OCI-LY7 (cell line): ENCODE data around the gene CRIM1. TPM values are rescaled to one million over a fixed set of nuclear protein-coding genes. Genes with fewer than 3 reads are reported as not detected.

ENCODE experiments used
- BruUV-seq: library from RNA; stranded (reverse); fragments of 400-500 nt; replicated peaks from 2 replicates; lab custom pipeline; 2021; lab: Mats Ljungman, UMichigan
- CTCF ChIA-PET: fragments of 300-600 bp; sonication (Branson Sonifier 250); formaldehyde crosslinking; loops from one replicate; lab custom pipeline; 2022; ENCODE audit warnings: antibody characterized with exemption; ENCODE audit not compliant: unreplicated experiment; lab: Charles Lee
- POLR2A ChIA-PET: fragments of 300-600 bp; sonication (Branson Sonifier 250); formaldehyde crosslinking; loops from one replicate; lab custom pipeline; 2022; ENCODE audit warnings: antibody characterized with exemption; lab: Charles Lee
- DNase-seq: peaks from one replicate; pipeline ENCODE4 v3.0.0-alpha.2; 2015; ENCODE audit warnings: low spot score
- H2AFZ ChIP-seq: fragments of 200-600 bp; sonication (generic), shearing (Covaris generic); 2 replicates; pipeline ENCODE4 v1.6.1; 2014; ENCODE audit warnings: mild to moderate bottlenecking, antibody characterized with exemption, low read length, moderate library complexity
- H3K27ac ChIP-seq: fragments of 200-600 bp; sonication (generic); 2 replicates; pipeline ENCODE4 v1.5.1; 2014; ENCODE audit warnings: mixed run types, low read depth, mild to moderate bottlenecking, moderate library complexity, low read length, inconsistent platforms; ENCODE audit not compliant: poor library complexity, severe bottlenecking
- H3K36me3 ChIP-seq: fragments of 200-600 bp; sonication (generic); 2 replicates; pipeline ENCODE4 v1.6.1; 2014; ENCODE audit warnings: mild to moderate bottlenecking, antibody characterized with exemption, low read length, moderate library complexity, mixed read lengths; ENCODE audit not compliant: insufficient read depth
- H3K4me1 ChIP-seq: fragments of 200-600 bp; sonication (generic); 2 replicates; pipeline ENCODE4 v1.5.1; 2014; ENCODE audit warnings: mild to moderate bottlenecking, low read length; ENCODE audit not compliant: insufficient read depth, poor library complexity, severe bottlenecking
- H3K4me2 ChIP-seq: fragments of 200-600 bp; sonication (generic); 2 replicates; pipeline ENCODE4 v1.6.1; 2014; ENCODE audit warnings: mild to moderate bottlenecking, low read length
- H3K4me3 ChIP-seq: fragments of 200-600 bp; sonication (generic); 2 replicates; pipeline ENCODE4 v1.5.1; 2014; ENCODE audit warnings: mild to moderate bottlenecking, low read depth, low read length; ENCODE audit not compliant: poor library complexity, severe bottlenecking
- H3K79me2 ChIP-seq: fragments of 200-600 bp; sonication (generic); 2 replicates; pipeline ENCODE4 v1.6.1; 2016; ENCODE audit warnings: low read depth, mild to moderate bottlenecking, low read length, moderate library complexity, mixed read lengths; ENCODE audit not compliant: insufficient read depth
- H3K9me2 ChIP-seq: fragments of 200-600 bp; sonication (generic); 2 replicates; pipeline ENCODE4 v1.6.1; 2016; ENCODE audit warnings: mild to moderate bottlenecking, low read length, mixed read lengths; ENCODE audit not compliant: insufficient read depth
- H3K9me3 ChIP-seq: fragments of 200-600 bp; sonication (generic); 2 replicates; pipeline ENCODE4 v1.6.1; 2014; ENCODE audit warnings: mild to moderate bottlenecking, mixed run types, low read length, mixed read lengths
- H4K20me1 ChIP-seq: fragments of 200-600 bp; sonication (generic); 2 replicates; pipeline ENCODE4 v1.6.1; 2014; ENCODE audit warnings: mild to moderate bottlenecking, antibody characterized with exemption, low read length, moderate library complexity, mixed read lengths; ENCODE audit not compliant: insufficient read depth
- CTCF ChIP-seq: fragments of 200-600 bp; sonication (generic); conservative IDR thresholded peaks from 2 replicates; pipeline ENCODE4 v1.5.1; 2014; ENCODE audit warnings: mild to moderate bottlenecking, antibody characterized with exemption, low read length, moderate library complexity, mixed read lengths
- EZH2phosphoT487 ChIP-seq: fragments of 200-600 bp; sonication (generic); IDR thresholded peaks from 2 replicates; pipeline ENCODE4 v1.6.1; 2018; ENCODE audit warnings: low read depth, borderline replicate concordance, mild to moderate bottlenecking, mixed run types, antibody characterized with exemption, low read length, moderate library complexity, mixed read lengths
- intact Hi-C: fragments of 100-400 bp; cut with micrococcal nuclease; formaldehyde crosslinking; loops from one replicate; pipeline ENCODE4 v1.10.0; 2022; ENCODE audit not compliant: unreplicated experiment
- total RNA-seq, 2 experiments: library from RNA; depleted of rRNA in 1 of 2; stranded (reverse); fragments of >200 nt in 1 of 2; shearing (Covaris generic) in 1 of 2; gene quantifications; 2 replicates each; pipeline ENCODE4 v1.2.3, GENCODE V29; 2014 to 2022

Gene CRIM1
- total RNA-seq, 2 experiments from 2014 or later: 37.0 to 47.4 TPM

GRCh38 chr2:36456227-36457175 lies 100.9 kb downstream of the CRIM1 start:
- no peak overlapping the region for H3K4me2 ChIP-seq
- H2AFZ ChIP-seq: no peak overlapping the region
- TF ChIP-seq CTCF (no peak), EZH2phosphoT487 (no peak)
- no peak overlapping the region for H3K4me3 ChIP-seq
- intact Hi-C loops: no loop called here
- CTCF ChIA-PET: no interaction called here
- BruUV-seq: no TSS peak
- H3K9me3 ChIP-seq: no peaks in the 10 kb centered on the region
- H3K4me1 ChIP-seq: peaks cover 13% of the 10 kb centered on the region
- H4K20me1 ChIP-seq: no peaks in the 10 kb centered on the region
- DNase-seq: no peak
- H3K79me2 ChIP-seq: no peaks in the 10 kb centered on the region
- H3K27ac ChIP-seq: no peak overlapping the region
- POLR2A ChIA-PET: no interaction called here
- no peaks in the 10 kb centered on the region for H3K36me3 ChIP-seq
- no peaks in the 10 kb centered on the region for H3K9me2 ChIP-seq

GRCh38 chr2:36458106-36458505 lies 102.5 kb downstream of the CRIM1 start:
- no peak overlapping the region for H3K4me3 ChIP-seq
- no peaks in the 10 kb centered on the region for H4K20me1 ChIP-seq
- no peaks in the 10 kb centered on the region for H3K36me3 ChIP-seq
- no peaks in the 10 kb centered on the region for H3K9me3 ChIP-seq
- CTCF ChIA-PET: no interaction called here
- H3K79me2 ChIP-seq: no peaks in the 10 kb centered on the region
- H3K9me2 ChIP-seq: no peaks in the 10 kb centered on the region
- no peak overlapping the region for H3K4me2 ChIP-seq
- BruUV-seq: no TSS peak
- intact Hi-C loops: no loop called here
- H2AFZ ChIP-seq: no peak overlapping the region
- no peak overlapping the region for H3K27ac ChIP-seq
- no peak for DNase-seq
- TF ChIP-seq CTCF (no peak), EZH2phosphoT487 (no peak)
- H3K4me1 ChIP-seq: peaks cover 23% of the 10 kb centered on the region
- POLR2A ChIA-PET: no interaction called here

GRCh38 chr2:36459725-36460137 lies 104.2 kb downstream of the CRIM1 start:
- no TSS peak for BruUV-seq
- CTCF ChIA-PET: interaction anchor here (0.8 kb wide), 1 partner anchor 107 kb away, joined by 3 read pairs; no protein-coding TSS in a partner anchor
- peaks cover 23% of the 10 kb centered on the region for H3K4me1 ChIP-seq

More at GRCh38 chr2:36459725-36460137, 104.2 kb downstream of the CRIM1 start:
- peaks cover 5% of the 10 kb centered on the region for H3K36me3 ChIP-seq
- intact Hi-C loops: loop anchor here (5.0 kb wide), 1 partner anchor 102 kb away; the partner anchor contains the start of gene CRIM1
- peak; percentile 43; the same call in 1 of the 2 replicates for TF ChIP-seq CTCF
- TF ChIP-seq EZH2phosphoT487: no peak
- no peaks in the 10 kb centered on the region for H3K9me2 ChIP-seq
- H3K9me3 ChIP-seq: no peaks in the 10 kb centered on the region
- H3K4me2 ChIP-seq: no peak overlapping the region
- H4K20me1 ChIP-seq: no peaks in the 10 kb centered on the region
- H3K27ac ChIP-seq: no peak overlapping the region
- DNase-seq: no peak
- POLR2A ChIA-PET: interaction anchor here (0.6 to 1.4 kb wide), 5 partner anchors 10 to 449 kb away, joined by 3 to 10 read pairs (median 4); no protein-coding TSS in a partner anchor
- no peak overlapping the region for H2AFZ ChIP-seq
- H3K79me2 ChIP-seq: no peaks in the 10 kb centered on the region
- no peak overlapping the region for H3K4me3 ChIP-seq
